Osteoblast (primary cell): Measurements from ENCODE around the gene TRMT1L. TPM values are rescaled to one million over a fixed set of nuclear protein-coding genes. Genes with fewer than 3 reads are reported as not detected.

Experiments
- DNase-seq: peaks from one replicate; pipeline ENCODE4 v3.0.0; 2011; ENCODE audit warnings: low spot score, mixed read lengths; ENCODE audit not compliant: insufficient read length; ENCODE audit errors: missing footprints
- H2AFZ ChIP-seq: 2 replicates; pipeline ENCODE4 v1.6.0; 2011; ENCODE audit warnings: mild to moderate bottlenecking, low read length
- H3K27ac ChIP-seq: 2 replicates; pipeline ENCODE4 v1.5.1; 2011; ENCODE audit warnings: mild to moderate bottlenecking, low read depth, low read length, moderate library complexity
- H3K27me3 ChIP-seq: 2 replicates; pipeline ENCODE4 v1.6.0; 2012; ENCODE audit warnings: mild to moderate bottlenecking, control low read depth, inconsistent platforms, low read length, moderate library complexity; ENCODE audit not compliant: insufficient read depth
- H3K36me3 ChIP-seq: 2 replicates; pipeline ENCODE4 v1.5.1; 2011; ENCODE audit warnings: mild to moderate bottlenecking, low read length, control low read depth, moderate library complexity; ENCODE audit not compliant: insufficient read depth
- H3K4me1 ChIP-seq: 2 replicates; pipeline ENCODE4 v1.5.1; 2011; ENCODE audit warnings: mild to moderate bottlenecking, low read length, control low read depth, moderate library complexity; ENCODE audit not compliant: insufficient read depth
- H3K4me2 ChIP-seq: 2 replicates; pipeline ENCODE4 v1.6.0; 2011; ENCODE audit warnings: mild to moderate bottlenecking, low read length; ENCODE audit not compliant: insufficient read depth
- H3K4me3 ChIP-seq: fragments of 200-600 bp; sonication (generic); 3 replicates; pipeline ENCODE4 v1.5.1; 2012; ENCODE audit warnings: mild to moderate bottlenecking, low read length, inconsistent platforms; ENCODE audit not compliant: insufficient read depth
- H3K79me2 ChIP-seq: 2 replicates; pipeline ENCODE4 v1.6.0; 2012; ENCODE audit warnings: mild to moderate bottlenecking, low read length, control low read depth, inconsistent platforms; ENCODE audit not compliant: insufficient read depth
- H3K9me3 ChIP-seq: 2 replicates; pipeline ENCODE4 v1.5.1; 2011; ENCODE audit warnings: low read depth, low read length, control low read depth
- H4K20me1 ChIP-seq: 2 replicates; pipeline ENCODE4 v1.6.0; 2012; ENCODE audit warnings: mild to moderate bottlenecking, low read length, control low read depth; ENCODE audit not compliant: insufficient read depth
- total RNA-seq: library from RNA; depleted of rRNA; stranded (reverse); fragments of >200 nt; gene quantifications from 2 replicates; pipeline ENCODE4 v1.2.3, GENCODE V29; 2012
- TF ChIP-seq, protein P1 (sequence below): IDR thresholded peaks from 2 replicates; pipeline ENCODE4 v1.5.1; 2011; ENCODE audit warnings: mild to moderate bottlenecking, low read depth, low read length, moderate library complexity; ENCODE audit errors: extremely low read depth

Gene TRMT1L
- total RNA-seq, 1 donor = 12.3 TPM

DNA sequence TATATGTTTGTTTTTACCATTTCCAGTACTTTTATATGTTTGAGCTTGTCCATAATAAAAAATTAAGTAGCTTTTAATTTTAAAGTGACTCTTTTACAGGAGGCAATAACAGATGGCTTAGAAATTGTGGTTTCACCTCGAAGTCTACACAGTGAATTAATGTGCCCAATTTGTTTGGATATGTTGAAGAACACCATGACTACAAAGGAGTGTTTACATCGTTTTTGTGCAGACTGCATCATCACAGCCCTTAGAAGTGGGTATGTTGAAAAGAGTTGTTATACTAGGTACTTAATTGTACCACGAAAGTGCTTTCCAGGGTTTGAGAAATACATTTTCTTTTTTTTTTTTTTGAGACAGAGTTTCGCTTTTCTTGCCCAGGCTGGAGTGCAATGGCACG lies 65.3 kb downstream of the TRMT1L start:
- Histone ChIP-seq H3K79me2 (peaks cover 5% of the 10 kb centered on the region), H3K4me1 (no peaks in the 10 kb centered on the region), H3K4me3 (no peak overlapping the region), H3K9me3 (no peaks in the 10 kb centered on the region), H3K27me3 (no peaks in the 10 kb centered on the region), H3K27ac (no peak overlapping the region), H3K36me3 (peaks cover 8% of the 10 kb centered on the region), H3K4me2 (no peak overlapping the region), H2AFZ (no peak overlapping the region), H4K20me1 (peaks cover 8% of the 10 kb centered on the region)
- TF ChIP-seq, protein P1, sequence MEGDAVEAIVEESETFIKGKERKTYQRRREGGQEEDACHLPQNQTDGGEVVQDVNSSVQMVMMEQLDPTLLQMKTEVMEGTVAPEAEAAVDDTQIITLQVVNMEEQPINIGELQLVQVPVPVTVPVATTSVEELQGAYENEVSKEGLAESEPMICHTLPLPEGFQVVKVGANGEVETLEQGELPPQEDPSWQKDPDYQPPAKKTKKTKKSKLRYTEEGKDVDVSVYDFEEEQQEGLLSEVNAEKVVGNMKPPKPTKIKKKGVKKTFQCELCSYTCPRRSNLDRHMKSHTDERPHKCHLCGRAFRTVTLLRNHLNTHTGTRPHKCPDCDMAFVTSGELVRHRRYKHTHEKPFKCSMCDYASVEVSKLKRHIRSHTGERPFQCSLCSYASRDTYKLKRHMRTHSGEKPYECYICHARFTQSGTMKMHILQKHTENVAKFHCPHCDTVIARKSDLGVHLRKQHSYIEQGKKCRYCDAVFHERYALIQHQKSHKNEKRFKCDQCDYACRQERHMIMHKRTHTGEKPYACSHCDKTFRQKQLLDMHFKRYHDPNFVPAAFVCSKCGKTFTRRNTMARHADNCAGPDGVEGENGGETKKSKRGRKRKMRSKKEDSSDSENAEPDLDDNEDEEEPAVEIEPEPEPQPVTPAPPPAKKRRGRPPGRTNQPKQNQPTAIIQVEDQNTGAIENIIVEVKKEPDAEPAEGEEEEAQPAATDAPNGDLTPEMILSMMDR = no peak
- DNase-seq = no peak

GRCh38 chr1:185087746-185088145 lies 69.0 kb downstream of the TRMT1L start:
- no peaks in the 10 kb centered on the region for H3K27me3 ChIP-seq
- no peak overlapping the region for H3K4me3 ChIP-seq
- no peaks in the 10 kb centered on the region for H3K4me1 ChIP-seq
- H3K79me2 ChIP-seq = peaks cover 25% of the 10 kb centered on the region
- DNase-seq = peak; percentile 36
- H3K36me3 ChIP-seq = peaks cover 8% of the 10 kb centered on the region
- H3K9me3 ChIP-seq = no peaks in the 10 kb centered on the region
- H3K27ac ChIP-seq = no peak overlapping the region
- TF ChIP-seq, protein P1 = no peak
- H2AFZ ChIP-seq = no peak overlapping the region
- no peak overlapping the region for H3K4me2 ChIP-seq
- H4K20me1 ChIP-seq = peaks cover 10% of the 10 kb centered on the region

DNA sequence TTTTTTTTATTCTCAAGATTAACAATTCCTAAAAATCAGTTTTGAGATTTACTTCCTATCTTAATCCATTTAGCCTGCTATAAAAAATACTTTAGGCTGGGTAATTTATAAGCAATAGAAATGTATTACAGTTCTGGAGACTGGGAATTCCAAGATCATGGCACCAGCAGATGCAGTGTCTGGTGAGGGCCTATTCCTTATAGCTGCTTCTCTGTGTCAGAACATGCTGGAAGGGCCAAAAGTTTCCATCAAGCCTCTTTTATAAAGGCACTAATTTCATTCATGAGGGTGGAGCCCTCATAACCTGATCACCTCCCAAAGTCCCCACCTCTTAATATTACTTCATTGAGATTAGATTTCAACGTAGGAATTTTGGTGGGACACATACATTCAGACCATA lies 69.7 kb downstream of the TRMT1L start:
- H3K4me2 ChIP-seq = no peak overlapping the region

GRCh38 chr1:185083818-185084217 lies 72.9 kb downstream of the TRMT1L start:
- Histone ChIP-seq H2AFZ (no peak overlapping the region), H3K27me3 (no peaks in the 10 kb centered on the region), H3K79me2 (peaks cover 54% of the 10 kb centered on the region), H3K27ac (no peak overlapping the region), H3K36me3 (peaks cover 4% of the 10 kb centered on the region), H3K9me3 (no peaks in the 10 kb centered on the region), H4K20me1 (peaks cover 10% of the 10 kb centered on the region), H3K4me3 (no peak overlapping the region), H3K4me1 (no peaks in the 10 kb centered on the region), H3K4me2 (no peak overlapping the region)
- DNase-seq = no peak
- TF ChIP-seq, protein P1 = no peak

More for the DNA sequence above, 69.7 kb downstream of the TRMT1L start:
- H3K4me3 ChIP-seq = no peak overlapping the region
- H4K20me1 ChIP-seq = peaks cover 10% of the 10 kb centered on the region
- no peaks in the 10 kb centered on the region for H3K4me1 ChIP-seq
- no peak for DNase-seq
- H3K27ac ChIP-seq = no peak overlapping the region
- H3K36me3 ChIP-seq = peaks cover 8% of the 10 kb centered on the region
- no peaks in the 10 kb centered on the region for H3K27me3 ChIP-seq
- H2AFZ ChIP-seq = no peak overlapping the region
- no peaks in the 10 kb centered on the region for H3K9me3 ChIP-seq
- peaks cover 28% of the 10 kb centered on the region for H3K79me2 ChIP-seq
- TF ChIP-seq, protein P1 = no peak
